Panc1 (cell line): Measurements from ENCODE around the gene AKAP14. TPM values are rescaled to one million over a fixed set of nuclear protein-coding genes. Genes with fewer than 3 reads are reported as not detected.

ENCODE experiments used
- ATAC-seq: fragments of 200-7000 bp; cut with Tn5 transposase; 2 replicates; pipeline ENCODE4 v1.9.1; 2020; ENCODE audit warnings: mild to moderate bottlenecking, moderate library complexity
- BruUV-seq: library from RNA; stranded (reverse); fragments of 400-500 nt; replicated peaks from 2 replicates; lab custom pipeline; 2021; lab: Mats Ljungman, UMichigan
- CTCF ChIA-PET: fragments of 300-600 bp; sonication (Branson Sonifier 250); formaldehyde crosslinking; loops from one replicate; lab custom pipeline; 2022; ENCODE audit warnings: antibody characterized with exemption; lab: Charles Lee
- POLR2A ChIA-PET: fragments of 300-600 bp; sonication (Branson Sonifier 250); formaldehyde crosslinking; loops from one replicate; lab custom pipeline; 2022; ENCODE audit warnings: antibody characterized with exemption; lab: Charles Lee
- DNase-seq: peaks from one replicate; pipeline ENCODE4 v3.0.0-alpha.2; 2010; ENCODE audit warnings: low read depth, low spot score
- H3K27ac ChIP-seq: 2 replicates; pipeline ENCODE4 v1.5.1; 2011; ENCODE audit warnings: mild to moderate bottlenecking, low read length, inconsistent platforms
- H3K27me3 ChIP-seq: fragments of 200-500 bp; sonication (Bioruptor generic); 2 replicates; pipeline ENCODE4 v1.6.0; 2014; ENCODE audit warnings: low read length, inconsistent platforms; ENCODE audit not compliant: control insufficient read depth, insufficient read depth
- H3K36me3 ChIP-seq: fragments of 200-500 bp; sonication (Bioruptor generic); 2 replicates; pipeline ENCODE4 v1.5.1; 2014; ENCODE audit warnings: inconsistent platforms, mild to moderate bottlenecking, low read length, moderate library complexity; ENCODE audit not compliant: control insufficient read depth, insufficient read depth
- H3K4me1 ChIP-seq: 2 replicates; pipeline ENCODE4 v1.5.1; 2011; ENCODE audit warnings: inconsistent platforms, mild to moderate bottlenecking, low read length, moderate library complexity; ENCODE audit not compliant: control insufficient read depth, insufficient read depth
- H3K4me3 ChIP-seq, 2 experiments: 2 replicates each; pipeline ENCODE4 v1.5.1; 2011 to 2012; ENCODE audit warnings: low read depth in 2 of 2, low read length in 2 of 2, mild to moderate bottlenecking in 2 of 2, inconsistent platforms in 1 of 2, moderate library complexity in 1 of 2
- H3K9me3 ChIP-seq: fragments of 200-500 bp; sonication (Bioruptor generic); 2 replicates; pipeline ENCODE4 v1.5.1; 2014; ENCODE audit warnings: low read depth, mild to moderate bottlenecking, inconsistent platforms, low read length, moderate library complexity; ENCODE audit not compliant: control insufficient read depth, insufficient read depth
- POLR2AphosphoS5 ChIP-seq: IDR thresholded peaks from 2 replicates; pipeline ENCODE4 v1.6.1; 2012; ENCODE audit warnings: mild to moderate bottlenecking, low read depth, low read length, moderate library complexity
- SIN3A ChIP-seq: IDR thresholded peaks from 2 replicates; pipeline ENCODE4 v1.6.1; 2012; ENCODE audit warnings: low read depth, mild to moderate bottlenecking, low read length, moderate library complexity, borderline replicate concordance; ENCODE audit not compliant: insufficient read depth
- TCF7L2 ChIP-seq: IDR thresholded peaks from 2 replicates; pipeline ENCODE4 v1.6.1; 2011; ENCODE audit warnings: mild to moderate bottlenecking, low read depth, low read length, inconsistent platforms
- in situ Hi-C: cut with HindIII; loops from 2 replicates; pipeline ENCODE4 v1.10.0; 2016; ENCODE audit warnings: low sequenced_read_pairs, low pct_unique_long_range_greater_than_20kb
- intact Hi-C: fragments of 100-400 bp; cut with micrococcal nuclease; formaldehyde crosslinking; loops from one replicate; pipeline ENCODE4 v1.10.0; 2022; ENCODE audit not compliant: unreplicated experiment
- total RNA-seq: library from RNA; stranded (reverse); gene quantifications from one replicate; pipeline ENCODE4 v1.2.1, GENCODE V29; 2021; ENCODE audit not compliant: unreplicated experiment
- TF ChIP-seq, protein P1 (sequence below), 2 experiments: IDR thresholded peaks; 2 replicates each; pipeline ENCODE4 v1.6.1; 2011 to 2012; ENCODE audit warnings: low read depth in 2 of 2, control low read depth in 1 of 2, low read length in 1 of 2, mild to moderate bottlenecking in 1 of 2, moderate library complexity in 1 of 2; ENCODE audit not compliant: insufficient read depth in 1 of 2
- TF ChIP-seq, protein P2 (sequence below): fragments of 450-650 bp; IDR thresholded peaks from 2 replicates; pipeline ENCODE4 v1.5.1; 2017; ENCODE audit warnings: mild to moderate bottlenecking

The AKAP14 gene
- total RNA-seq, 1 experiment from 2014 or later: 0.28 TPM

DNA sequence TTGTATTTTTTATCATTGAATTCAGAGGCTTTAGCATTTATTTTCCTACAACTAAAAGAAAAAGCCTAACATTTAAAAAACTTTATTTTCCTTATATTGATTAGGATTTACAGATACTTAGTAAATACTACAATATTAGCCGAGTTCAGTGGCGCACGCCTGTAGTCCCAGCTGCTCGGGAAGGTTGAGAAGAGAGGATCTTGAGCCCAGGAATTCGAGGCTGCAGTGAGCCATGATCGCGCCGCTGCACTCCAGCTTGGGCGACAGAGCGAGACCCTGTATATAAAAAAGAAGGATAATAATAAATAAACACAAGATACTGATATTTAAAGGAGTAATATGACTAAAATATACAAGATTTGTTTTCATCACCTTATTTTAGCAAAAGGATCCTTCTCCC lies 42.2 kb upstream of the AKAP14 start:
- TF ChIP-seq POLR2AphosphoS5 (no peak), TCF7L2 (no peak), SIN3A (no peak)
- TF ChIP-seq, protein P1, sequence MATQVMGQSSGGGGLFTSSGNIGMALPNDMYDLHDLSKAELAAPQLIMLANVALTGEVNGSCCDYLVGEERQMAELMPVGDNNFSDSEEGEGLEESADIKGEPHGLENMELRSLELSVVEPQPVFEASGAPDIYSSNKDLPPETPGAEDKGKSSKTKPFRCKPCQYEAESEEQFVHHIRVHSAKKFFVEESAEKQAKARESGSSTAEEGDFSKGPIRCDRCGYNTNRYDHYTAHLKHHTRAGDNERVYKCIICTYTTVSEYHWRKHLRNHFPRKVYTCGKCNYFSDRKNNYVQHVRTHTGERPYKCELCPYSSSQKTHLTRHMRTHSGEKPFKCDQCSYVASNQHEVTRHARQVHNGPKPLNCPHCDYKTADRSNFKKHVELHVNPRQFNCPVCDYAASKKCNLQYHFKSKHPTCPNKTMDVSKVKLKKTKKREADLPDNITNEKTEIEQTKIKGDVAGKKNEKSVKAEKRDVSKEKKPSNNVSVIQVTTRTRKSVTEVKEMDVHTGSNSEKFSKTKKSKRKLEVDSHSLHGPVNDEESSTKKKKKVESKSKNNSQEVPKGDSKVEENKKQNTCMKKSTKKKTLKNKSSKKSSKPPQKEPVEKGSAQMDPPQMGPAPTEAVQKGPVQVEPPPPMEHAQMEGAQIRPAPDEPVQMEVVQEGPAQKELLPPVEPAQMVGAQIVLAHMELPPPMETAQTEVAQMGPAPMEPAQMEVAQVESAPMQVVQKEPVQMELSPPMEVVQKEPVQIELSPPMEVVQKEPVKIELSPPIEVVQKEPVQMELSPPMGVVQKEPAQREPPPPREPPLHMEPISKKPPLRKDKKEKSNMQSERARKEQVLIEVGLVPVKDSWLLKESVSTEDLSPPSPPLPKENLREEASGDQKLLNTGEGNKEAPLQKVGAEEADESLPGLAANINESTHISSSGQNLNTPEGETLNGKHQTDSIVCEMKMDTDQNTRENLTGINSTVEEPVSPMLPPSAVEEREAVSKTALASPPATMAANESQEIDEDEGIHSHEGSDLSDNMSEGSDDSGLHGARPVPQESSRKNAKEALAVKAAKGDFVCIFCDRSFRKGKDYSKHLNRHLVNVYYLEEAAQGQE (IDR thresholded peaks at IDR 0.05; ENCODE audit: insufficient read depth in 1 of 2, low read depth in 2 of 2, low read length in 1 of 2): no peak
- TF ChIP-seq, protein P2, sequence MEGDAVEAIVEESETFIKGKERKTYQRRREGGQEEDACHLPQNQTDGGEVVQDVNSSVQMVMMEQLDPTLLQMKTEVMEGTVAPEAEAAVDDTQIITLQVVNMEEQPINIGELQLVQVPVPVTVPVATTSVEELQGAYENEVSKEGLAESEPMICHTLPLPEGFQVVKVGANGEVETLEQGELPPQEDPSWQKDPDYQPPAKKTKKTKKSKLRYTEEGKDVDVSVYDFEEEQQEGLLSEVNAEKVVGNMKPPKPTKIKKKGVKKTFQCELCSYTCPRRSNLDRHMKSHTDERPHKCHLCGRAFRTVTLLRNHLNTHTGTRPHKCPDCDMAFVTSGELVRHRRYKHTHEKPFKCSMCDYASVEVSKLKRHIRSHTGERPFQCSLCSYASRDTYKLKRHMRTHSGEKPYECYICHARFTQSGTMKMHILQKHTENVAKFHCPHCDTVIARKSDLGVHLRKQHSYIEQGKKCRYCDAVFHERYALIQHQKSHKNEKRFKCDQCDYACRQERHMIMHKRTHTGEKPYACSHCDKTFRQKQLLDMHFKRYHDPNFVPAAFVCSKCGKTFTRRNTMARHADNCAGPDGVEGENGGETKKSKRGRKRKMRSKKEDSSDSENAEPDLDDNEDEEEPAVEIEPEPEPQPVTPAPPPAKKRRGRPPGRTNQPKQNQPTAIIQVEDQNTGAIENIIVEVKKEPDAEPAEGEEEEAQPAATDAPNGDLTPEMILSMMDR: no peak
- ATAC-seq: no peak
- no peak for DNase-seq
- ChIA-PET POLR2A (interaction anchor here (0.8 to 1.2 kb wide), 2 partner anchors 29 to 61 kb away, joined by 6 to 10 read pairs; partner anchors contain the start of gene RPL39), CTCF (no interaction called here)
- in situ Hi-C loops: no loop called here
- no TSS peak for BruUV-seq
- intact Hi-C loops: no loop called here
- Histone ChIP-seq H3K36me3 (peaks cover 12% of the 10 kb centered on the region; the same call in 1 of the 2 replicates), H3K4me3 (peak overlapping the region; percentile 96 to 100), H3K27me3 (no peaks in the 10 kb centered on the region), H3K27ac (peak overlapping the region; percentile 92), H3K9me3 (no peaks in the 10 kb centered on the region), H3K4me1 (peaks cover 6% of the 10 kb centered on the region)

DNA sequence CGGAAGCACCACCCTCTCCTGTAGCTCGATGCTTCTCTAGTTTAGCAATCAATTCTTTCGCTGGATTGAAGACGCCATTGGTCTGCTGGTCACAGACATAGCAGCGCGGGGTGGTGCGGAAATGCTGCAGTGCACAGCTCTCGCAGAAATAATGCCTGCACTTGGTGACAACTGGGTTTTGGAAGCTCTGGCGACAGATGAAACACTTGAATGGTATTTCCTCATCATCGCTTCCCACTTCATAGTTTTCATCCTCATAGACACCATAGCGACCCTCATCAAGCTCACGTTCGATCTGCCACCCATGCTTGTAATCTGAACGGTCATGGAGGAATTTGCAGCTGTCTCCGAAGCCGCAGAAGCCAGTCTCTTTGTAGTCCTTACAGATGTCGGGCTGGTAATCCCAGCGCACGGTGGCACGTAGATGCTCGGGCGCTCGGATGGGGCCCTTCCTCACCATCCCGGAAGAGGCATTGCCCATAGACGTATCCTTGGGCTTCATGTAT lies 25.0 kb upstream of the AKAP14 start:
- peak overlapping the region; percentile 88 for H3K27ac ChIP-seq
- H3K9me3 ChIP-seq: no peaks in the 10 kb centered on the region
- DNase-seq: no peak
- ATAC-seq: peak; percentile 22
- ChIA-PET POLR2A (no interaction called here), CTCF (interaction anchor here (0.6 to 1.1 kb wide), 3 partner anchors 9 to 251 kb away, joined by 3 to 10 read pairs (median 4); no protein-coding TSS in a partner anchor)
- H3K4me1 ChIP-seq: peaks cover 12% of the 10 kb centered on the region
- peak overlapping the region; percentile 81 to 88 for H3K4me3 ChIP-seq
- BruUV-seq: no TSS peak
- intact Hi-C loops (loop anchor here (5.0 kb wide), 1 partner anchor 78 kb away; the partner anchor contains the start of gene RPL39), in situ Hi-C loops (no loop called here)
- no peaks in the 10 kb centered on the region for H3K36me3 ChIP-seq
- TF ChIP-seq TCF7L2 (no peak), SIN3A (0 out of 2 replicates have a peak, but pooled peaks have one; percentile 41)
- no peaks in the 10 kb centered on the region for H3K27me3 ChIP-seq

DNA sequence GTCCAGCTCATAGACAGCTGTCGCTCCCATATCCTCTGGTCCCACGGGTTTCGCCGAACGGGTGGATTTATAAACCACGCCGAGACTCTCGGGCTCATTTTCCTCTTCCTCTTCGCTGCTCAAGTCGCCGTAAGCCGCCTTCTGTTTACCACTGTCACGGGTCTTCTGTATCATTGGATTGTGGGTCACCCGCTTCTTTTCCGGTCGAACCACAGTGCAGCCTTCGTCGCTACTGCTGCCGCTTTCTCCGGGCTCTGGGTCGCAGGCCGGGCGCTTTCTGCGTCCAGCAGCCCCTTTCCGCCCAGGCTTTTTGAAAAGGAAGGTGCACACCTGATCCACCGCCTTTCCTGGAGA lies 24.5 kb upstream of the AKAP14 start:
- TF ChIP-seq, protein P2: no peak
- TF ChIP-seq, protein P1 (IDR thresholded peaks at IDR 0.05; ENCODE audit: insufficient read depth in 1 of 2, low read depth in 2 of 2, low read length in 1 of 2): no peak
- TF ChIP-seq POLR2AphosphoS5 (no peak), SIN3A (no peak), TCF7L2 (no peak)
- H3K4me3 ChIP-seq: peak overlapping the region; percentile 81 to 88
- peak; percentile 20 for DNase-seq
- BruUV-seq: TSS peak; percentile 98
- in situ Hi-C loops: no loop called here
- H3K27me3 ChIP-seq: no peaks in the 10 kb centered on the region
- peak; percentile 71 for ATAC-seq
- POLR2A ChIA-PET: no interaction called here
- peaks cover 12% of the 10 kb centered on the region for H3K4me1 ChIP-seq
- peaks cover 2% of the 10 kb centered on the region; the same call in 1 of the 2 replicates for H3K36me3 ChIP-seq
- H3K9me3 ChIP-seq: no peaks in the 10 kb centered on the region
- peak overlapping the region; percentile 88 for H3K27ac ChIP-seq
- CTCF ChIA-PET: interaction anchor here (0.6 to 1.1 kb wide), 2 partner anchors 9 to 252 kb away, joined by 4 to 10 read pairs; no protein-coding TSS in a partner anchor
- intact Hi-C loops: loop anchor here (5.0 kb wide), 1 partner anchor 79 kb away; the partner anchor contains the start of gene RPL39
